ENCODE data around the gene PHKA1. TPM values are rescaled to one million over a fixed set of nuclear protein-coding genes. Genes with fewer than 3 reads are reported as not detected.
"Not testable (repeated sequence)": the region's sequence is repeated elsewhere in the genome, so short reads cannot be mapped to it uniquely, and the experiment has no call there.

Gene PHKA1
- total RNA-seq, result under 1 TPM; 0.21 to 0.44 TPM

GRCh38 chrX:72713599-72714477 is at the start of gene PHKA1:
TSS of gene PHKA1 (minus strand) at chrX:72714306. CDS start at chrX:72713880, 426 bp downstream.
- Mint-ChIP-seq H3K4me3 (peak within 1 kb of the TSS; percentile 65), H3K4me1 (ENCODE audit: low read depth) (peaks cover 11% of the 10 kb centered on the region)
- H3K36me3 Mint-ChIP-seq (ENCODE audit: low read depth); H3K27ac Mint-ChIP-seq; H3K9me3 Mint-ChIP-seq (ENCODE audit: insufficient read depth); CTCF ChIA-PET; H3K27me3 Mint-ChIP-seq (ENCODE audit: low read depth): not testable (repeated sequence)
- peak; percentile 30 for DNase-seq
- POLR2A ChIA-PET, result interaction anchor here (0.6 to 1.0 kb wide), 2 partner anchors 23 to 142 kb away, joined by 3 to 4 read pairs; no protein-coding TSS in a partner anchor
- ATAC-seq, result peak; percentile 75

DNA sequence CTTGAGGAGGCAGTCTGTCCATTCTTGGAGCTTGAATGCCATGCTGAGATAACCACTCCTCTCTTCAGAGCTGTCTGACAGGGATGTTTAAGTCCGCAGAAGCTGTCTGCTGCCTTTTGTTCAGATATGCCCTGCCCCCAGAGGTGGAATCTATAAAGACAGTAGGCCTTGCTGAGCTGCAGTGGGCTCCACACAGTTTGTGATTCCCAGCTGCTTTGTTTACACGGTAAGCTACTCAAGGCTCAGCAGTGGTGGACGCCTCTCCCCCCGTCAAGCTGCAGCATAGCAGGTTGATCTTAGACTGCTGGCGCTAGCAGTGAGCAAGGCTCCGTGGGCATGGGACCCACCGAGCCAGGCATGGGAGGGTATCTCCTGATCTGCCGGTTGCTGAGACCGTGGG is 46.3 kb upstream of the PHKA1 start:
- H3K27ac Mint-ChIP-seq; H3K9me3 Mint-ChIP-seq (ENCODE audit: insufficient read depth); POLR2A ChIA-PET; ATAC-seq; H3K4me1 Mint-ChIP-seq (ENCODE audit: low read depth); H3K4me3 Mint-ChIP-seq; CTCF ChIA-PET; DNase-seq; H3K27me3 Mint-ChIP-seq (ENCODE audit: low read depth); H3K36me3 Mint-ChIP-seq (ENCODE audit: low read depth): not testable (repeated sequence)

DNA sequence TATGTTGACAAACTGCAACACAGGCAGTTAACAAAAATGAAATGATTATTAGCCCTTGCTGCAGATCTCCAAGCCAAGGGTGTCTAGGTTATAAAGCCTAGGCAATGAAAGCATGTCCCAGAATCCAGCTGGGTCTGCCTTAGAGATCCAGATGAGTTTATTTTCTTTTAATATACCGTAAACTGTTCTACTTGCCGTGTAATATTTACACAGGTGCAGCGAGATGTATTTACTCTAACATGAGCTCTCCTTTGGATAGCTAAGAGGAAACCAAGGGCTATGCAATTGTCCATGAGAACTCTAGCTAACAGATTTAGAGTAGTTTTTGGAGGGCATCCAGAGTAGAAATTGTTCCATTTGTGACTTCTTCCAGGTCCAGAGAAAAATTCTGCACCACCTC is 34.4 kb upstream of the PHKA1 start:
- H3K9me3 Mint-ChIP-seq (ENCODE audit: insufficient read depth); H3K36me3 Mint-ChIP-seq (ENCODE audit: low read depth); H3K27me3 Mint-ChIP-seq (ENCODE audit: low read depth); ATAC-seq; POLR2A ChIA-PET; H3K4me3 Mint-ChIP-seq; H3K27ac Mint-ChIP-seq; DNase-seq; CTCF ChIA-PET; H3K4me1 Mint-ChIP-seq (ENCODE audit: low read depth): not testable (repeated sequence)

DNA sequence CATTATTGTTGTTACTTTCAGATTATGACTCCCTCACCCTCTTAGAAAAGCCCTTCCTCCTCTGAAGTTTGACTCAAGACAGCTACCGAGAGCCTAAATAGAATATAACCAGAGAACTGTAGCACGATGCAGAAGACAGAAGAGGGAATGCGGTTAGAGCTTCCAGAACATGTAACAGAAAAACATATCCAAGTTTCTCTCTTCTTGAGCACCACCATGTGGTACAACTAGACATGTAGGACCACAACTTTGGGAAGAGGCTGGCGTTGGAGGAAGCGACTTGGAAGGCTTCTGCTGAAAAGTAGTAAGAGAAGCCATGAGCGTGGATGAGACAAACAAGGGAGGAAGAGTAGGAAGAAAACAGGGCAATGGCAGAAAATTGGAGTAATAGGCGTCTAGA is 31.4 kb upstream of the PHKA1 start:
- H3K36me3 Mint-ChIP-seq (ENCODE audit: low read depth); POLR2A ChIA-PET; CTCF ChIA-PET; DNase-seq; H3K4me1 Mint-ChIP-seq (ENCODE audit: low read depth); H3K27me3 Mint-ChIP-seq (ENCODE audit: low read depth); H3K9me3 Mint-ChIP-seq (ENCODE audit: insufficient read depth); ATAC-seq; H3K4me3 Mint-ChIP-seq; H3K27ac Mint-ChIP-seq: not testable (repeated sequence)

DNA sequence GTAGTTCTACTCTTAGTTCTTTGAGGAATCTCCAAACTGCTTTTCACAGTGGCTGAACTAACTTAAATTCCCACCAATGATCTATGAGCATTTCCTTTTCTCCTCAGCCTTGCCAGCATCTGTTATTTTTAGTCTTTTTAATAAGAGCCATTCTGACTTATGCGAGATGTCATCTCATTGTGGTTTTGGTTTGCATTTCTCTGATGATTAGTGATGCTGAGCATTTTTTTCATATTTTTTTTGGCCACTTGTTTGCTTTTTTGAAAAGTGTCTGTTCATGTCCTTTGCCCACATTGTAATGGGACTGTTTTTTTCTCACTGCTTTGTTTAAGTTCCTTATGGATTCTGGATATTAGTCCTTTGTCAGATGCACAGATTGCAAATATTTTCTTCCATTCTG is 21.5 kb upstream of the PHKA1 start:
- no peaks in the 10 kb centered on the region for H3K4me1 Mint-ChIP-seq (ENCODE audit: low read depth)
- ATAC-seq (no peak), DNase-seq (no peak)
- H3K9me3 Mint-ChIP-seq (ENCODE audit: insufficient read depth), result no peaks in the 10 kb centered on the region
- ChIA-PET POLR2A (no interaction called here), CTCF (no interaction called here)
- peaks cover 17% of the 10 kb centered on the region for H3K27me3 Mint-ChIP-seq (ENCODE audit: low read depth)
- H3K36me3 Mint-ChIP-seq (ENCODE audit: low read depth), result no peaks in the 10 kb centered on the region
- no peak overlapping the region for H3K4me3 Mint-ChIP-seq
- H3K27ac Mint-ChIP-seq, result no peak overlapping the region

GRCh38 chrX:72733636-72734035 is 19.5 kb upstream of the PHKA1 start:
- CTCF ChIA-PET; DNase-seq; ATAC-seq; H3K36me3 Mint-ChIP-seq (ENCODE audit: low read depth); H3K4me3 Mint-ChIP-seq; H3K9me3 Mint-ChIP-seq (ENCODE audit: insufficient read depth); H3K4me1 Mint-ChIP-seq (ENCODE audit: low read depth); POLR2A ChIA-PET; H3K27ac Mint-ChIP-seq: not testable (repeated sequence)
- H3K27me3 Mint-ChIP-seq (ENCODE audit: low read depth), result peaks cover 17% of the 10 kb centered on the region

GRCh38 chrX:72727846-72728245 is 13.7 kb upstream of the PHKA1 start:
- no peaks in the 10 kb centered on the region for H3K27me3 Mint-ChIP-seq (ENCODE audit: low read depth)
- no peak overlapping the region for H3K27ac Mint-ChIP-seq
- no peaks in the 10 kb centered on the region for H3K9me3 Mint-ChIP-seq (ENCODE audit: insufficient read depth)
- H3K4me1 Mint-ChIP-seq (ENCODE audit: low read depth), result no peaks in the 10 kb centered on the region
- ChIA-PET POLR2A (no interaction called here), CTCF (no interaction called here)
- no peak for ATAC-seq
- H3K36me3 Mint-ChIP-seq (ENCODE audit: low read depth), result no peaks in the 10 kb centered on the region
- no peak overlapping the region for H3K4me3 Mint-ChIP-seq
- DNase-seq, result no peak

GRCh38 chrX:72716766-72717165 is 2.7 kb upstream of the PHKA1 start:
- Mint-ChIP-seq H3K27ac (no peak overlapping the region), H3K4me3 (no peak overlapping the region), H3K36me3 (ENCODE audit: low read depth) (no peaks in the 10 kb centered on the region), H3K4me1 (ENCODE audit: low read depth) (peaks cover 11% of the 10 kb centered on the region), H3K27me3 (ENCODE audit: low read depth) (peaks cover 3% of the 10 kb centered on the region), H3K9me3 (ENCODE audit: insufficient read depth) (no peaks in the 10 kb centered on the region)
- DNase-seq (no peak), ATAC-seq (no peak)
- POLR2A ChIA-PET, result no interaction called here
- CTCF ChIA-PET, result no interaction called here

- H3K4me1 Mint-ChIP-seq (ENCODE audit: low read depth), result peaks cover 11% of the 10 kb centered on the region
- peaks cover 3% of the 10 kb centered on the region for H3K27me3 Mint-ChIP-seq (ENCODE audit: low read depth)
- ATAC-seq, result no peak
- H3K9me3 Mint-ChIP-seq (ENCODE audit: insufficient read depth), result no peaks in the 10 kb centered on the region
- CTCF ChIA-PET, result no interaction called here
- no peak overlapping the region for H3K4me3 Mint-ChIP-seq
- no peak for DNase-seq
- no peak overlapping the region for H3K27ac Mint-ChIP-seq
- H3K36me3 Mint-ChIP-seq (ENCODE audit: low read depth), result no peaks in the 10 kb centered on the region
- POLR2A ChIA-PET, result no interaction called here
Measured at GRCh38 chrX:72715546-72715945, 1.4 kb upstream of the PHKA1 start.

GRCh38 chrX:72714478-72714916 is 391 bp upstream of the PHKA1 start:
- Mint-ChIP-seq H3K4me3 (peak overlapping the region; percentile 65), H3K9me3 (ENCODE audit: insufficient read depth) (no peaks in the 10 kb centered on the region), H3K36me3 (ENCODE audit: low read depth) (no peaks in the 10 kb centered on the region), H3K27me3 (ENCODE audit: low read depth) (peaks cover 3% of the 10 kb centered on the region), H3K4me1 (ENCODE audit: low read depth) (peaks cover 11% of the 10 kb centered on the region), H3K27ac (no peak overlapping the region)
- ChIA-PET CTCF (no interaction called here), POLR2A (interaction anchor here (1.0 kb wide), 1 partner anchor 142 kb away, joined by 3 read pairs; no protein-coding TSS in a partner anchor)
- DNase-seq (peak; percentile 20), ATAC-seq (peak; percentile 28)

DNA sequence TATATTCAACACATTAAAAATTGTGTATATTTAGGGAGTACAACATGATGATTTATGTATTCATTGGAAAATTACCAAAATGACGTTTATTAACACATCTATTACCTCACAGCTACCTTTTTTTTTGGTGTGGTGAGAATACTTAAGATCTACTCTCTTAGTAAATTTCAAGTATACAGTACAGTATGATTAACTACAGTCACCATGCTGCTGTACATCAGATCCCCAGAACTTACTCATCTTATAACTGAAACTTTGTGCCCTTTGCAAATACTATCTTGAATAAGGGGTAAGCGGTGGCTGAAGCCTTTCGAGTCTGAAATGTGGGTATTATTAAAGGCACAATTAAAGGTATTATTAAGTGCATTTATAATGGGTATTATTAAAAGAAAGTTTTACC is 976 bp downstream of the PHKA1 start:
- Mint-ChIP-seq H3K36me3 (ENCODE audit: low read depth) (no peaks in the 10 kb centered on the region), H3K4me3 (peak overlapping the region; percentile 60), H3K4me1 (ENCODE audit: low read depth) (peaks cover 11% of the 10 kb centered on the region), H3K27me3 (ENCODE audit: low read depth) (peaks cover 3% of the 10 kb centered on the region), H3K9me3 (ENCODE audit: insufficient read depth) (no peaks in the 10 kb centered on the region), H3K27ac (no peak overlapping the region)
- CTCF ChIA-PET, result no interaction called here
- ATAC-seq (no peak), DNase-seq (no peak)
- POLR2A ChIA-PET, result no interaction called here

DNA sequence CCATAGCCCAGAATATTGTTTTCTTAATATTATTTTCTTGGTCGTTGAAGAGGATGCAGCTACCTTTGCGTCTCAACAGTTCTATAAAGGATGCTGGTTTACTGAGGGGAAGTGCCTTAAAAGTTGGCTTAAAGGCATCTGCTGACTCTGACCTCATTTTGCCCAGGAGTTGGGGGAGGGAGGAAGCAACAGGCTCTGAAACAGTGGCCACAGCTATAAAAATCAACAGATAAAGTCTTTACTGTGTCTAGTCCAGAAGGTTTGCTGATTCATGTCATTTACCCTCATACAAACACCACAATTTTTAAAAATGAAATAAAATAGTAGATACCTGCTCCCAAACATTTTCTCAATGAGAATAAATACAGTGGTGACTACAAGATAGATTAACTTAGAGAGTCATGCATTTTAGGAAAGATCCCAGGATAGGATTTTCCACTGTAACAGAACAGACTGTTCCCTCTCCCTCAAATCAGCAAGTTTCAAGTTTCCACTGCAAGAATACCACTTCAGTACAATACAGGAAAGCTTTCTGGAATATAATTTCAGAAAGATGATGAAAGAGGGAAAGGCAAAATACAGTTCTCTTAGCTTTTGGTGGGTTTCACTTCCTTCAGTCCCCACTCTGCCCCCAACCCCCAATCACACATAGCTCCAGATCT is 1.9 kb downstream of the PHKA1 start:
- H3K4me3 Mint-ChIP-seq, result no peak overlapping the region
- CTCF ChIA-PET, result no interaction called here

More for the DNA sequence above, 1.9 kb downstream of the PHKA1 start:
- POLR2A ChIA-PET, result no interaction called here
- ATAC-seq, result no peak
- no peaks in the 10 kb centered on the region for H3K36me3 Mint-ChIP-seq (ENCODE audit: low read depth)
- no peak overlapping the region for H3K27ac Mint-ChIP-seq
- peaks cover 3% of the 10 kb centered on the region for H3K27me3 Mint-ChIP-seq (ENCODE audit: low read depth)
- DNase-seq, result no peak
- no peaks in the 10 kb centered on the region for H3K9me3 Mint-ChIP-seq (ENCODE audit: insufficient read depth)
- peaks cover 11% of the 10 kb centered on the region for H3K4me1 Mint-ChIP-seq (ENCODE audit: low read depth)
